RWPE1 (cell line): Measurements from ENCODE around the gene PIGM.

Experiments used
- CTCF ChIA-PET: fragments of 350-600 bp; sonication (Branson Sonifier 250); formaldehyde crosslinking; extraction: SDS; loops from one replicate; lab custom pipeline; 2021; lab: Yijun Ruan, JAX
- POLR2A ChIA-PET: fragments of 400-600 bp; formaldehyde crosslinking; extraction: SDS; loops from one replicate; lab custom pipeline; 2020; ENCODE audit warnings: antibody characterized with exemption; ENCODE audit not compliant: low non-redundant PET; lab: Yijun Ruan, JAX
- DNase-seq: peaks from one replicate; pipeline ENCODE4 v3.0.0; 2012; ENCODE audit warnings: low spot score
- H3K27ac ChIP-seq: fragments of 450-650 bp; 2 replicates; pipeline ENCODE4 v1.5.1; 2017
- CTCF ChIP-seq: fragments of 450-650 bp; conservative IDR thresholded peaks from 2 replicates; pipeline ENCODE4 v1.5.1; 2017; ENCODE audit warnings: low read depth, mild to moderate bottlenecking

The PIGM gene

GRCh38 chr1:160077486-160077885, 45.7 kb upstream of the PIGM start:
- DNase-seq: no peak
- CTCF ChIA-PET: interaction anchor here (0.5 to 5.1 kb wide), 5 partner anchors 13 to 128 kb away, joined by 3 to 47 read pairs (median 4); no protein-coding TSS in a partner anchor
- no peak overlapping the region for H3K27ac ChIP-seq
- no peak for TF ChIP-seq CTCF
- POLR2A ChIA-PET: no interaction called here

- ChIA-PET CTCF (interaction anchor here (1.2 kb wide), 1 partner anchor 30 kb away, joined by 5 read pairs; no protein-coding TSS in a partner anchor), POLR2A (no interaction called here)
- no peak for TF ChIP-seq CTCF
- no peak overlapping the region for H3K27ac ChIP-seq
- no peak for DNase-seq
Measured at GRCh38 chr1:160076295-160076694, 44.5 kb upstream of the PIGM start.

GRCh38 chr1:160075836-160076235, 44.0 kb upstream of the PIGM start:
- DNase-seq: no peak
- no peak overlapping the region for H3K27ac ChIP-seq
- TF ChIP-seq CTCF: no peak
- POLR2A ChIA-PET: no interaction called here
- CTCF ChIA-PET: interaction anchor here (0.6 kb wide), 1 partner anchor 29 kb away, joined by 3 read pairs; no protein-coding TSS in a partner anchor

- TF ChIP-seq CTCF: no peak
- no peak overlapping the region for H3K27ac ChIP-seq
- POLR2A ChIA-PET: no interaction called here
- DNase-seq: no peak
- CTCF ChIA-PET: no interaction called here
Measured at GRCh38 chr1:160074865-160075264, 43.1 kb upstream of the PIGM start.

- ChIA-PET POLR2A (no interaction called here), CTCF (no interaction called here)
- no peak for TF ChIP-seq CTCF
- no peak for DNase-seq
- no peak overlapping the region for H3K27ac ChIP-seq
Measured at GRCh38 chr1:160071289-160071688, 39.5 kb upstream of the PIGM start.

GRCh38 chr1:160070243-160071163, 38.7 kb upstream of the PIGM start:
- ChIA-PET POLR2A (no interaction called here), CTCF (interaction anchor here (1.0 kb wide), 1 partner anchor 8 kb away, joined by 4 read pairs; no protein-coding TSS in a partner anchor)
- no peak for TF ChIP-seq CTCF
- H3K27ac ChIP-seq: no peak overlapping the region
- peak; percentile 29 for DNase-seq
